PFSK-1 (cell line): ENCODE measurements around the gene ANKS1B.

ENCODE experiments used
- FOXP2 ChIP-seq: optimal IDR thresholded peaks from 2 replicates; pipeline ENCODE3; 2011; ENCODE audit warnings: borderline replicate concordance, control low read depth, inconsistent platforms; ENCODE audit not compliant: insufficient read depth; ENCODE audit errors: extremely low read length, extremely low read depth
- POLR2AphosphoS5 ChIP-seq: IDR thresholded peaks from 2 replicates; pipeline ENCODE4 v1.6.1; 2012; ENCODE audit warnings: low read depth, mild to moderate bottlenecking, control low read depth, low read length, moderate library complexity
- SIN3A ChIP-seq: IDR thresholded peaks from 2 replicates; pipeline ENCODE4 v1.6.1; 2012; ENCODE audit warnings: mild to moderate bottlenecking, low read length, moderate library complexity, borderline replicate concordance; ENCODE audit not compliant: insufficient read depth
- TAF1 ChIP-seq: IDR thresholded peaks from 2 replicates; pipeline ENCODE4 v1.6.1; 2012; ENCODE audit warnings: low read length, control low read depth, borderline replicate concordance; ENCODE audit not compliant: insufficient read depth
- TF ChIP-seq, protein P1 (sequence below), 2 experiments: IDR thresholded peaks; 2 replicates each; pipeline versions ENCODE4 v1.6.1 to v1.8.0; 2011 to 2012; ENCODE audit warnings: low read depth in 2 of 2, low read length in 2 of 2, control low read depth in 1 of 2, inconsistent platforms in 1 of 2, mild to moderate bottlenecking in 1 of 2, moderate library complexity in 1 of 2; ENCODE audit not compliant: insufficient read depth in 1 of 2

DNA sequence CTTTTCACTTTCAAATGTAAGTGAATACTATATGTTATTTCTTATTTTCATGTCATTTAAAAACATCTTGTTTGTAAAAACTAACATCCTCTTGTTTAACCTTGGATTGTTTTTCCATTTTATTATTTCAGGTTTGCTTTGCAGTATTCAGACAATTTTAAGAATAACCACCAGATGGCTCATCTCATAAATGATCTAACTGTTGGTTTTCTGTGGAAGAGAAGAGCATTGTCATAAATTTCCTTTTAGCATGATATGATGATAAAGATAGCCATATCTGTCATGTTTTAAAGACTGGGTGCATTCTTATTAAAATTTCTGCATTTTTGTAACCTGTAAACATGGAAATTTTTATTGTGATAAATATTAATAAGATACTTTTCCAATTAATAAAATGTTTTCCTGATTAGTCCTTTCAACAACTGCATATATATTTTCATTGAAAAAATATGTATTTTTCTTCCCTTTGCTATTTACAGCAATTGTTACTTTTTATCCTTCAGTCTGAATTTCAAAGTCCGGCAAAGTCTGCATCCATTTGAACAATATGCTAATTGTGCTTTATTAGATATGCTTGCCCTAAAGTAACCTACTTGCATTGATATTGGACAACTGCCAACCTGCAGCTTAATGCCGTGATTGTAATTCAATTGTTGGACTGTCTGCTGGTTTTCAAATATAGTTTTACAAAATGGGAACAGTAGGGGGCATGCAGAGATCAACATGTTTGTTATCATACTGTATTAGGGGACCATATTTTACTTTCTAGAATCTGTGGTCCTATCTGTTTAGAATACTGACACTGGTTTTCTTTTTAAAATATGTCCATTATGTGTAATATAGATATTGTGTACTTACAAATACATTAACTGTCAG lies 173.8 kb downstream of the ANKS1B start:
- TF ChIP-seq TAF1 (no peak), POLR2AphosphoS5 (no peak), FOXP2 (no peak), SIN3A (no peak)
- TF ChIP-seq, protein P1, sequence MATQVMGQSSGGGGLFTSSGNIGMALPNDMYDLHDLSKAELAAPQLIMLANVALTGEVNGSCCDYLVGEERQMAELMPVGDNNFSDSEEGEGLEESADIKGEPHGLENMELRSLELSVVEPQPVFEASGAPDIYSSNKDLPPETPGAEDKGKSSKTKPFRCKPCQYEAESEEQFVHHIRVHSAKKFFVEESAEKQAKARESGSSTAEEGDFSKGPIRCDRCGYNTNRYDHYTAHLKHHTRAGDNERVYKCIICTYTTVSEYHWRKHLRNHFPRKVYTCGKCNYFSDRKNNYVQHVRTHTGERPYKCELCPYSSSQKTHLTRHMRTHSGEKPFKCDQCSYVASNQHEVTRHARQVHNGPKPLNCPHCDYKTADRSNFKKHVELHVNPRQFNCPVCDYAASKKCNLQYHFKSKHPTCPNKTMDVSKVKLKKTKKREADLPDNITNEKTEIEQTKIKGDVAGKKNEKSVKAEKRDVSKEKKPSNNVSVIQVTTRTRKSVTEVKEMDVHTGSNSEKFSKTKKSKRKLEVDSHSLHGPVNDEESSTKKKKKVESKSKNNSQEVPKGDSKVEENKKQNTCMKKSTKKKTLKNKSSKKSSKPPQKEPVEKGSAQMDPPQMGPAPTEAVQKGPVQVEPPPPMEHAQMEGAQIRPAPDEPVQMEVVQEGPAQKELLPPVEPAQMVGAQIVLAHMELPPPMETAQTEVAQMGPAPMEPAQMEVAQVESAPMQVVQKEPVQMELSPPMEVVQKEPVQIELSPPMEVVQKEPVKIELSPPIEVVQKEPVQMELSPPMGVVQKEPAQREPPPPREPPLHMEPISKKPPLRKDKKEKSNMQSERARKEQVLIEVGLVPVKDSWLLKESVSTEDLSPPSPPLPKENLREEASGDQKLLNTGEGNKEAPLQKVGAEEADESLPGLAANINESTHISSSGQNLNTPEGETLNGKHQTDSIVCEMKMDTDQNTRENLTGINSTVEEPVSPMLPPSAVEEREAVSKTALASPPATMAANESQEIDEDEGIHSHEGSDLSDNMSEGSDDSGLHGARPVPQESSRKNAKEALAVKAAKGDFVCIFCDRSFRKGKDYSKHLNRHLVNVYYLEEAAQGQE (IDR thresholded peaks at IDR 0.05; ENCODE audit: insufficient read depth in 1 of 2, low read depth in 2 of 2, low read length in 2 of 2) = no peak
